Urinary bladder (tissue), 4 donors: ENCODE measurements around the gene TBCD. TPM values are rescaled to one million over a fixed set of nuclear protein-coding genes. Genes with fewer than 3 reads are reported as not detected.

Source experiments
- DNase-seq: peaks from one replicate; pipeline ENCODE4 v3.0.0-alpha.2; 2015; ENCODE audit errors: extremely low spot score
- H3K27ac ChIP-seq: one replicate; pipeline ENCODE4 v1.5.1; 2013; ENCODE audit warnings: low read depth, mild to moderate bottlenecking, moderate library complexity
- H3K36me3 ChIP-seq: one replicate; pipeline ENCODE4 v1.6.1; 2013; ENCODE audit warnings: mild to moderate bottlenecking, moderate library complexity; ENCODE audit not compliant: insufficient read depth
- H3K4me1 ChIP-seq: one replicate; pipeline ENCODE4 v1.6.1; 2013; ENCODE audit warnings: mild to moderate bottlenecking, moderate library complexity; ENCODE audit not compliant: insufficient read depth
- H3K4me3 ChIP-seq: one replicate; pipeline ENCODE4 v1.5.1; 2013; ENCODE audit warnings: low read depth, low read length
- WGBS: extraction: QIAGEN DNeasy Blood & Tissue Kit; methylation state at CpG from one replicate; pipeline ENCODE4 v1.1.7; 2013; 5-methylcytosine and 5-hydroxymethylcytosine counted together
- polyA plus RNA-seq: library from polyadenylated mRNA; stranded (reverse); fragments of 200-250 nt; gene quantifications from one replicate; pipeline ENCODE4 v1.2.3, GENCODE V29; 2013
- total RNA-seq: library from RNA; depleted of rRNA; stranded (reverse); fragments of >200 nt; gene quantifications from one replicate; pipeline ENCODE4 v1.2.3, GENCODE V29; 2014
- donor health status: healthy with polysubstance abuse.
- donor health status: healthy.

Gene TBCD
- total and polyA plus RNA-seq, 2 donors, result 57.9 to 77.6 TPM

DNA sequence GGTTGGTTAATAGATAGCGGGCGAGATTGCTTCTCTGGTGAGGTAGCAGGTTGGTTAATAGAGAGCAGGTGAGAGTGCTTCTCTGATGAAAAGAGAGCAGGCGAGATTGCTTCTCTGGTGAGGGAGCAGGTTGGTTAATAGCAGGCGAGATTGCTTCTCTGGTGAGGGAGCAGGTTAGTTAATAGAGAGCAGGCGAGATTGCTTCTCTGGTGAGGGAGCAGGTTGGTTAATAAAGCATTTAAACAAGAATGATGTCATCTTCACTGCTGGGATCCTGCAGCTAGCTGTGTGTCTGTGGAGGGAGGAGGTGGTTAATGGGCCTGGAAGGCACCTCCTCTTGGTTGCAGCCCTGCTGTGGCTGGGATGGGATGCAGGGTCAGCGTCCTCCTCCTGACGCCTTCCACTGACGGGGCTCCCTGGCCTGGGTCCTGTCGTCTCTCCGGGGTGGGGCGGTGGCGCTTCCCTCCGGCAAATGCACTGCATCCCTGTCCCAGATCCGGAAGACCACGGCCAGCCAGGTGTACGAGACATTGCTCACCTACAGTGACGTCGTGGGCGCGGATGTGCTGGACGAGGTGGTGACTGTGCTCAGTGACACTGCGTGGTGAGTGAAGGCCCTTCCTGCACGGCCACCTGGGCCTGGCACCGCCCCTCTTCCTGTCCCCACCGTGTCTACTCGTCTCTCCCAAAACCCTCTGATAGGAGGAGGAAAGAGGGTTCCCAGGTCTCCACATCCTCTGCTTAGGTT is 187.2 kb downstream of the TBCD start:
- no peak for DNase-seq
- Histone ChIP-seq H3K4me1 (no peaks in the 10 kb centered on the region), H3K4me3 (no peak overlapping the region), H3K27ac (no peak overlapping the region), H3K36me3 (peaks cover under 1% of the 10 kb centered on the region)
- 90% methylated on average over 26 of the region's 26 CpGs for WGBS

DNA sequence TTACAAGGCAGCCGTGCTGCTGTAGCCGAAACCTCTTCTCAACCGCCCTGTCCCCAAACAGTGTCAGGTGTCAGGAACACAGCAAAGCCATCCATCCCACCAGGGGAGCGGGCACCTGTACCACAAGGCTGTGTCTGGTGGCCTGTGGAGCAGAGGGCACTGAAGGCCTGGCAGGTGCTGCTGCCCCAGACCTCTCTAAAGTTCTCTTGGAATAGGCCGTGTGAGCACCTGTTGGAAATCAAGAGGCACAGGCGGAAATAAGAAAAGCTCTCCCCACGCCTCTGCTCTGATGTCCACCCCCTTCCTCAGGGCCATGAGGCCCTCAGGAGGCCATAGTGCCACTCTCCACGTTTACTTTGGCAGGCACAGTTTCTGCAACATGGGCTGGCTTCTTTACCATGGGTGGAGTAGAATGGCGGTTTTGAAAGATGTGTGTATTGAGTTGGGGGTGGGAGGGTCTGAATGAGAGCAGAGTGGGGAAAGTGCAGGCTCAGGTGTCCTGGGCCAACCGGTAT is 187.8 kb downstream of the TBCD start:
- Histone ChIP-seq H3K27ac (no peak overlapping the region), H3K4me3 (no peak overlapping the region), H3K36me3 (no peaks in the 10 kb centered on the region), H3K4me1 (no peaks in the 10 kb centered on the region)
- 91% methylated on average over 10 of the region's 10 CpGs for WGBS
- DNase-seq, result no peak

DNA sequence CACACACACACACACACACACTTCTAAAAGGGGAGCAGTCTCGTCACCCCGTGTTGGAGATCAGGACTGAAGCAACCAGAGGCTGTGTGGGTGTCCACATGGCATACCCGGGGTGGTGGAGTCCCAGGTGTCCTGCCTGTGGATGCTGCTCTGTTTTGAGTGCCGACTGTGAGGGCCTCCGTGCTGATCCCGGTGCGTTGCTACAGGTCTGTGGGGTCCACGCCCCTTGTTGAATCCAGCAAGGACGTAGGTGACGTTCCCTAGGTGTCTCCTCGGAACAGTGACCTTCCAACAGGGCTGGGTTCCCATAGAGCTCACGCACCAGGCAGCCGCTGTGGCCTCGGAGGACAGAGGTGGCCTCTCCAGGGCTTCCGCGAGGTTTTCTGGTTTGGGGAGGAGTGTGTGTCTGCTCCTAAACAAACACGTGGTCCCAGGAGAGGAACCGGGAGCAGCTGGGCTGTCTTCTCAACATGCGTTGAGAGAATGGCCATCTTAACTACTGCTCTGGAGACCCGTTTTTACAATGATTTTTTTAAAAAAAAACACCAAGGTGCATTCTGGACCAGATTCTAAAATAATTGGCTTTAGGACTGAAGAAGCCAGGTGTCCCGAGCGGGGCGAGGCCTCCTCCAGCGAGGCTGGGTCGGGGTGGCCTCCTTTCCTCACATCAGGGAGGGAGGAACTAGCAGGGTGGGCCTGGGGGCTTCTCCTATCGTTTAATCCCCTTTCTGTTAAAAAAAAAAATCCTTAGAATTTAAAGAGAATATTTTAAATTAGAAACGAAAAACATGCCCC is 188.6 kb downstream of the TBCD start:
- WGBS, result 91% methylated on average over 27 of the region's 27 CpGs
- H3K4me1 ChIP-seq, result no peaks in the 10 kb centered on the region
- H3K36me3 ChIP-seq, result no peaks in the 10 kb centered on the region
- H3K27ac ChIP-seq, result no peak overlapping the region
- DNase-seq, result no peak
- no peak overlapping the region for H3K4me3 ChIP-seq

DNA sequence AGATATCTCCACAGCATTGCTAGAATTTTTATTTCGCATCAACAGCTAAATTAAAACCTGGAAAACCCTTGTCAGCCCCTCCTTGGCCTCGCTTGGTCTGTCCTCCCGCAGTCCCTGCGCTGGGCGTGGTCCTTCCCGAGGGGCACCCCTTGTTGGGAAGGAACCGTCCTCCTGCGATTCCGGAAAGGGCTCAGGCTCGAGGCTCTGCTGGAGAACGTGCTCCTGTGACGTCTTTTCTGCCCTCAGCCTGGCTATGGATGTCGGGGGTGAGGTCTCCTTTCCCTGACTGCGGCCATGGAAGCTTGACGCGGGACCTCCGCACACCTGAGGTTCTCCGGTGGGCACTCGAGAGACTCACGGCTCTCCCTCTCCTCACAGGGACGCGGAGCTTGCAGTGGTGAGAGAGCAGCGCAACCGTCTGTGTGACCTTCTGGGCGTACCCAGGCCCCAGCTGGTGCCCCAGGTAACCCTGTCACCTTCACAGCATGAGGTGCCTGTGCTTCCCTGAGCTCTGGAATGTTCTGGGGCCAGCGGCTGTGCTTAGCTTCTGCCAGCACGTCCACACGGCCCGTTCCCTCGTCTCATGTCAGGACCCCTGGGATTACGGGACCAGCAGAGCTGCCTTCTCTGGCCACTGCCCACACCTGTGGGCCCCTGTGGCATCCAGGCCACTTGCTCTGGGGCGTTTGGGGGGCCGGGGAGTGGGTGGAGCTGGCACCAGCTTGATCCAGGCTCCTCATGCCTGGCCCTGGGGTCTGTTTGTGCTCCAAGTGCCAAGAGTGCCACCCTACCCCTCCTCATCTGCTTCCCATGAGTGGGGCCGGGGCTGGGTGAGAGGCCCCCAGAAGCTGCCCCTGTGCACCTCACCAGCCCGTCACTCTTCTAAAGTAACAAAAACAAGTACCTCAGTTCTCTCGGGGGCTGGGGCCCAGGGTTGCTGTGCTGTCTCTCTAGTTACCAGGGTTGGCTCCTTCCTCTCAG is 189.4 kb downstream of the TBCD start:
- Histone ChIP-seq H3K4me1 (no peaks in the 10 kb centered on the region), H3K4me3 (no peak overlapping the region), H3K27ac (no peak overlapping the region), H3K36me3 (no peaks in the 10 kb centered on the region)
- 94% methylated on average over 36 of the region's 36 CpGs for WGBS
- DNase-seq, result no peak

DNA sequence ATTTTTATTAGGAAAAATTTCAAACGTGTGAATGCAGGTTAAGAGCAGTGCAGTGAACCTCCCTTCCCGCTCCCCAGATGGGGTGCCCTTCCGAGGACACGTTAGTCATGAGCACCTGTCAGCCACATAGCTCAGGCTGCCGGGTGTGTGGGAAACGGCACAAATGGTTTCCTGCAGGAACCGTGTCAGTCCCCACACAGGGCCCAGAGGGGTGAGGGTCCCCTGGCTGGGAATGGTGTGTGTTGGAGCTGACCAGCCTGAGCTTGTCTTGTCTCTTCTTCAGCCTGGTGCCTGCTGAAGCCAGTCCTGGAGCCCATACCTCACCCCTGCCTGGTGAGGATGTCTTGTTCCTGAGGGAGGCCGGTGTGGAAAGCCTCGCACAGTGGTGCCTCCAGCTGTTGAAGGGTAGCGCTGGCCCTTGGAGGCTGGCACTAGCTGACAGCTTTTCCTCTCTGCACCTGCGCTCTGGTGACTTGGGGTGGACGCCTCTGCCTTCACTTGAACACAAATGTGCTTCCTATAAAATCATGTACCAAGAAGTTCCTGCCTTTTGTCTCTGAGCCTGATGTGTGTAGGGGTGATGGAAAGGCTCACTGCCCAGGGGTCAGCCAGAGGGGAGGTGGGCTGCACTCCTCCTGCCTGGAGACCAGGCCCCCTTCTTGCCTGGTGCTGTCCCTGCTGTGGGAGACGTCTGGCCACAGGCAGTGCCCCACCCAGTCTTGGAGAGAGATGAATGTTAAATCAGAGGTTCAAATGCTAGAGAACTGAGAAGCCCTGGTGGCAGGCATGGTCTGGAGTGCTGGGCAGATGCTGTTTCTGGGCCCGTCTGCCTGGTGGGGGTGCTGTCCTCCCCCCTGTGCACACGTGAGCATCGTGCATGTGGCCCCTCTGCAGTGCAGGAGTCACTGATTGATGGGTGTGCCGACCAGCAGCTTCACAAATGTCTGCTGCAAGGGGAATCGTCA is 190.6 kb downstream of the TBCD start:
- no peak for DNase-seq
- Histone ChIP-seq H3K36me3 (no peaks in the 10 kb centered on the region), H3K4me1 (no peaks in the 10 kb centered on the region), H3K4me3 (no peak overlapping the region), H3K27ac (no peak overlapping the region)
- WGBS, result 89% methylated on average over 18 of the region's 18 CpGs

DNA sequence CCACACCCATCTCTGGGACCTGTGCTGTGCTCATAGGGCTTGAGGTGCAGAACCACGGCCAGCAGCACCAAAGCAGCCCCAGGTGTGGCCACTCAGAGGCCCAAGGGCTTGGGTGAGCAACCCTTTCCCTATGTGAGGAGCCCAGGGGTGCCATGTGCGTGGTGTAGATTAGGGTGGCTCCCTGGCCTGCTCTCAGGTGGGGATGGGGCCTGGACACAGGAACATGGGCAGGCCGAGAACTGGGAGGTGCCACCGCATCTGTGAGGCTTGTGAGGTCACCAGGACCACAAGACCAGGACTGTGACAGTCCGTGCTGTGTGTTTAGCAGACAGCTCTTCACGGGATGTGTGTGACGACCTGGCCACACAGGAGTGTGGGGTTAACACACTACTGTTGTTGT is 191.5 kb downstream of the TBCD start:
- DNase-seq, result no peak
- no peak overlapping the region for H3K27ac ChIP-seq
- no peaks in the 10 kb centered on the region for H3K36me3 ChIP-seq
- over 99% methylated on average over 7 of the region's 7 CpGs for WGBS
- no peak overlapping the region for H3K4me3 ChIP-seq
- no peaks in the 10 kb centered on the region for H3K4me1 ChIP-seq

DNA sequence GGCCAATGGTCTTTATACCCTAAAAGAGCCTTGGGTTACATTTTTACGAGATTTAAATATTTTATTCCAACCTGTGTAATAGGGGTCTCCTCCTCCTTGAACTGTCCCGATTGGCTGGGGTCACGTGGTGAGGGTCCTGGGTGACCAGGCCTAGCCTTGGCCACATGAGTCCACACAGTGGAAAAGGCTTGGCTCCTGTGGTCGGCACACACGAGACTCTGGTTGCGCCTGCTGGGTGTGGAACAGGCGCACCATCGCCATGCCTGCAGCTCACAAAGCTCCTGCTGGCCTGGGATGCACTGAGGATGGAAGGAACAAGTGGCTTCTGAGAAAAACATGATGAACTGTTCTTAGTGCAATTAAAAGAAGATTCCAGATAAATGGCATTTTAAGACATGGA is 191.9 kb downstream of the TBCD start:
- Histone ChIP-seq H3K4me1 (no peaks in the 10 kb centered on the region), H3K36me3 (no peaks in the 10 kb centered on the region), H3K27ac (no peak overlapping the region), H3K4me3 (no peak overlapping the region)
- 93% methylated on average over 8 of the region's 8 CpGs for WGBS
- DNase-seq, result no peak

DNA sequence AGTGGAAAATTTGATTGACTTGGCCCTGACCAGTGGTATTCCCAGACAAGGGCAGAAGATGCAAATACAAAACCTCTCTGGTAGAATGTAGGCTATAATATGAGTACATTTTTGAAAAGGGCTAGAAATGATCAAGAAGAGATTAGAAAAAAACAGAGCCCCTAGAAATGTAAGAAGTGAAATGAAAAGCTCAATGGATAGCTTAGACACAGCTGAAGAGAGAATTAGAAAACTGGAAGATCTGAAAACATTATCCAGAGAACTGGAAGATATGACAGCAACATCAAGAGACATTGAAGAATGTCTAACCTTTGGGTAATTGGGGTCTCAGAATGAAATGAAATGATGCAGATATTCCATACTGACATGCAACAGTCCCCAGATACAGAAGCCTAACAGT is 193.1 kb downstream of the TBCD start:
- no peaks in the 10 kb centered on the region for H3K4me1 ChIP-seq
- DNase-seq, result no peak
- no peak overlapping the region for H3K4me3 ChIP-seq
- H3K36me3 ChIP-seq, result no peaks in the 10 kb centered on the region
- no peak overlapping the region for H3K27ac ChIP-seq

DNA sequence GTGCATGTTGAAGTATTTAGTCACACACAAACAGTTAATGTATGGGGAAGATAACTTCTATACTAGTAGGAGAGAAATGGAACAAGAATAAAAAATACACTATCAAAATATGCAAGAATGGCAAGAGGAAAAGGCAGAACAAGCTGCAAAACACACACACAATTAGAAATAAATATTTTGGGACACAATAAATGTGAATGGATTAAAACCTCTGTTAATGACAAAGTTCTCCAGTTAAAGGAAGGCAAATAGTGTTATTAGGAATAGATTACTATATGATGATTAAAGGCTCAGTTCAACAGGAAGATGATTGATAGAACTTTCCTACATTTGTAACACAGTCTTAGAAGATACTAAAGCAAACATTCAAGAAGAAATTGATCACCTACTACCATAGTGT is 194.2 kb downstream of the TBCD start:
- no peaks in the 10 kb centered on the region for H3K4me1 ChIP-seq
- H3K36me3 ChIP-seq, result no peaks in the 10 kb centered on the region
- no peak overlapping the region for H3K27ac ChIP-seq
- no peak overlapping the region for H3K4me3 ChIP-seq
- DNase-seq, result no peak

DNA sequence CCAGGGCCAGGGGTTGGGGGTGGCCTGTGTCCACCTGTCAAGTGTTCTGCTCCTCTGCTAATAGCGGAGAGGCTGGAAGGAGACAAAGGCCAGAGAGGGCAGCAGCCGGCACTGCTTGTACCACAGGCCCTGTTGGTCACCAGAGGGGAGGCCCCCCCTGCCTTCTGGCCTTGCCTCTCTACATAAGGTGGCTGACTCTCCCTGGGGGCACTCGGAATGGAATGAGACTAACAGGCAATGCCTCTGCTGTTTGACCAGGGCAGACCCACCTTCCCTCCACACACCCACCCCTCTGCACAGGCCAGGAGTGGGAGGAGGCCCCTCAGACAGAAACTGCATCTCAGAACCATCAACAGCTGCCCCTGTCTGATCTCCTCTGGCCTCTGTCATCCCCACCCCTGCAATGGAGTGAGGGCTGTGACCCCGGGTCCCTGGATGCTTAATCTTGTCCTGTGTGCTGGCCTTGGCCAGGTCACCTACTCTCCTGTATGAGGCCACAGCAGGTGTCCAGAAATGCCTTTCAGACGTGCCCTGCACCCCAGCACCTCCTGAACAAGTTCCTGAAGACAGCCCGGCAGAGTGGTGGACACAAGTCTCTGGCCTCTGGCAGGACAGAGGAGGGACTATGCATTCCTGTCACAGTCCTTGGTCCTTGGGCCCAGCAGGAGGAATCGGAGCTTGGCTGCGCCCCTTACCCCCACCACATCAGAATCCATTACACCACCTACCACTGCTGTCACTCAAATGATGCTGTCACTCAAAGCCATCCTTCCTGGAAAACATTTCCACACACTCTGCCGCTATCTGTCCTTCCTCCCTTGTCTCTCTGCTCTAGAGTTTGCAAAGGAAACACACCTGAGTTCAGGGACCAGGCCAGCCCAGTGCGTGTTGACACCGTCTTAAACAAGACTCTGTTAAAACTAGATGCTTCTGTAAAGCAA is 195.5 kb downstream of the TBCD start:
- no peak overlapping the region for H3K4me3 ChIP-seq
- 97% methylated on average over 11 of the region's 11 CpGs for WGBS
- DNase-seq, result no peak
- no peak overlapping the region for H3K27ac ChIP-seq
- H3K36me3 ChIP-seq, result no peaks in the 10 kb centered on the region
- no peaks in the 10 kb centered on the region for H3K4me1 ChIP-seq

DNA sequence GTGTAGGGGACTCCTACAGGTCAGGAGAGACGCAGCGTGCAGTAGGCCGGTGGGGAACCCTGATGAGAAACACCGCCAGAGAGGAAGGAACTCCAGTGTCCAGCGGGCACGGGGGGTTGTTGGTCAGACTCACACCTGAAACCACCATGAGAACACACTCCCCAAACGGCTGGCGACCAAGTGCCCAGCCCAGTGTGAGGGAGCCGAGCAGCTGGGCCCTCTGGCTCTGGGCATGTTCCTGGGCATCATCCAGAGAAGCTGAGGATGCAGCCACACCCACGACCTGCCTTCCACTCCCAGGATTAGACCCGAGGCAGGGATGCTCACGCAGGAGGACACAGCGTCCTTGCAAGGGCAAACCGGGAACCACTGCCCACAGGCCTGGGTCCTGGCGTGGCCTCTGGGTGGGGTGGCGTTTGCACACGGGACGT is 196.2 kb downstream of the TBCD start:
- 94% methylated on average over 18 of the region's 18 CpGs for WGBS
- DNase-seq, result no peak
- H3K4me3 ChIP-seq, result no peak overlapping the region
- H3K36me3 ChIP-seq, result no peaks in the 10 kb centered on the region
- no peak overlapping the region for H3K27ac ChIP-seq
- H3K4me1 ChIP-seq, result no peaks in the 10 kb centered on the region

DNA sequence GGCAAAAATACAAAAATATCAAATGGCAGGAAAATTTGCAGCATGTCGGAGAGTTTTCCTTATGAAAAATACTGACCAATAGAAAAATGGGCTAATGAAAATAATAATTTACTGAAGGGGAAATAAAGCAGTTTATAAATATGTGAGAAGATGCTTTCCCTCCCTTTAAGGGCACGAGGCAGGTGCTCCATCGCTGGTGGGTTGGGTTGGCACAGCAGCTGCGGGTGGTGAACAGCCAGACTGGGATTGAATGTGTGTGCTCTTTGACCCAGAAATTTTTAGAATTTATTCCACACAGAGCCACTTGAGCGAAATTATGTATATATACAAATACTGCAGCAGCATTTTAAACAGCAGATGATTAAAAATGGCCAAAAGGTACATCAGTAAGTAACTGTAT is 197.1 kb downstream of the TBCD start:
- Histone ChIP-seq H3K36me3 (no peaks in the 10 kb centered on the region), H3K27ac (no peak overlapping the region), H3K4me3 (no peak overlapping the region), H3K4me1 (no peaks in the 10 kb centered on the region)
- WGBS, result 98% methylated on average over 5 of the region's 5 CpGs
- DNase-seq, result no peak
